NCI-H146 treated with DMSO at 0.1 percent for 48 hours (cell line): ENCODE data around the gene MYBBP1A.

Source experiments
- DNase-seq: peaks from one replicate; lab custom pipeline; 2025; ENCODE audit not compliant: unreplicated experiment; lab: John Stamatoyannopoulos, UW

The MYBBP1A gene

DNA sequence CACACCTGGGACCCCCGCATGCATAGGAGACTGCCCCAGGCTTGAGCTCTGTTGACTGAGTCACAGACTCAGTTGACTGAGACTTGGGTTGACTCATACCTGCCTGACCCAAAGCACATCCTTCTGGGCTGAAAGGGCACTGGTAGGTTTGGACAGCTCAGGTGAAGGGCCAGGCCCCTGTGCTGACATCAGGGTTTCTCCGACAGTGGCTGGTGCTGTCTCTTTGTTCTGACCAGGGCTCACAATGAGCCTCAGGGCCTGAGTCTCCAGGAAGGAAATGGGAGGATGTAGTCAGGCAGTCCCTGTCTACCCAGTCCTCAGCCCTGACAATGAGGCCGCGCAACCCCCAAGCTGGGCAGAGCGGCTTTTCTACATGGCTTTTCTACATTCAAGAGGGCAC lies 50.0 kb downstream of the MYBBP1A start:
- DNase-seq, result no peak

DNA sequence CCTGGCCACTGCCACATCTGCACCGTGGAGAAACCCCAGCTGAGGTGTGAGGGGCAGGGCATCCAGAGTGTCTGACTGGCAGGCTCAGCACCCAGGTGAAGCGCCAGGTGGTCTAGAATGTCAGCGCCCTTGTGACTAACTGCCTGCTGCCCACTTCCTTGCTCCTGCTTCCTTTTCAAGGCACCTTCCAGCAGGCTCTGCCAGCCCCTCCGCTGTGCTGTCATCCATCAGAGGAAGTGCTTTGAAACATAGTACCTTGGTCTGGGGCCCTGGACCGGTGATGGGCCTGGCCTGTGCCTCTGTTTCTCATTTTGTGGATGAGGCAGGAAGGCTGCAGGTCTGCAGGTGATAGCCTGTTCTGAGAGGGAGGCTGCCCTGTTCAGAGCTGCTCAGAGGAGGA lies 51.0 kb downstream of the MYBBP1A start:
- DNase-seq, result no peak

GRCh38 chr17:4503283-4504025 lies 51.7 kb downstream of the MYBBP1A start:
- DNase-seq, result no peak

DNA sequence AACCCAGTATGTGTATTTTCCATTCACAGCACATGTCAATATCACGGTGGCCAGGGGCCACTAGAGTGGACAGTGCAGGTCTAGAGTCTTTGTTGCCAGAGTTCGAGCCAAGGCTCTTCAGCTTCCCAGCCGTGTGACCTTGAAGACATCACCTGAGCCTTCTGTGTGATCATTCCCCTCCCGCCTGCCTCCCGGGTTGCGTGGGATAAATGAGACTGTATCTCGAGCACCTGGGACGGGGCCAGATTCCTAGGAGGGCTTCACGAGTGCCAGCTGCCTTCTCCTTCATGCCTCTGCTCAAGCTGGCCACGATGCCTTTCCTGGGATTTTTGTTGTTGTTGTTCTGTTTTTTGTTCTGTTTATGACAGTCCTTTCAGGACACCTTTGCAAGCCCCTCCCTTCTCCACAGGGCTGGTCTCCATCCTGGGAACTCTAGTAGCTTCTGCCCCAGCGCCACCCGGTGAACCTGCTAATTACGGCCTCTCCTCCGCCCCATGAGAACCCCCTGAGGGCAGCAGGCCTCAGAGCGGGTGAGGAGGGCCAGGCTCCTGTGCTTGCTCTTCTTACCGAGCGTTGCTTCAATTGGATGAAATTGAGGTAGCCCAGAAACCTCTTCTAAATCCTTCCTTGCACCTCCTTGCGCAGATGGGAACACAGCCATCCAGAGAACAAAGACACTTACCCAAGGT lies 52.6 kb downstream of the MYBBP1A start:
- DNase-seq, result no peak

GRCh38 chr17:4501295-4501949 lies 53.8 kb downstream of the MYBBP1A start:
- DNase-seq, result no peak

DNA sequence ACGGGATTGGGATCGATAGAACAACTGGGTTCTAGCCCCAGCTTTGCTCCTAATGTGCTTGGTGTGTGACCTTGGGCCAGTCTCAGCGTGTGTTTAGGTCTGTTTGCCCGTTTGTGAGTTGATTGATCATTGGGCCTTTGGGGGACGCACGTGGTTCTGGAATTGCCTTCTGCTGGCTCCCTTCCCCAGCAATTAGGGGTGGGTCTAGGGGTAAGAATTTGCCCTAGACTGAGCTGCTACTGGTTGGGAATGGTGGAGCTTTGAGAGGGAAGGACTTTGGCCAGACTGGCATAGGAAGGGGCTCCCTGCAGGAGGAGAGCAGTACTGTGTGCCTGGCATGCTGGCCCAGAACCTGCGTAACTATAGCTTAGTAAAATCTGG lies 55.0 kb downstream of the MYBBP1A start:
- DNase-seq, result no peak

- DNase-seq, result no peak
These were observed 55.6 kb downstream of the MYBBP1A start for GRCh38 chr17:4499431-4500190.

DNA sequence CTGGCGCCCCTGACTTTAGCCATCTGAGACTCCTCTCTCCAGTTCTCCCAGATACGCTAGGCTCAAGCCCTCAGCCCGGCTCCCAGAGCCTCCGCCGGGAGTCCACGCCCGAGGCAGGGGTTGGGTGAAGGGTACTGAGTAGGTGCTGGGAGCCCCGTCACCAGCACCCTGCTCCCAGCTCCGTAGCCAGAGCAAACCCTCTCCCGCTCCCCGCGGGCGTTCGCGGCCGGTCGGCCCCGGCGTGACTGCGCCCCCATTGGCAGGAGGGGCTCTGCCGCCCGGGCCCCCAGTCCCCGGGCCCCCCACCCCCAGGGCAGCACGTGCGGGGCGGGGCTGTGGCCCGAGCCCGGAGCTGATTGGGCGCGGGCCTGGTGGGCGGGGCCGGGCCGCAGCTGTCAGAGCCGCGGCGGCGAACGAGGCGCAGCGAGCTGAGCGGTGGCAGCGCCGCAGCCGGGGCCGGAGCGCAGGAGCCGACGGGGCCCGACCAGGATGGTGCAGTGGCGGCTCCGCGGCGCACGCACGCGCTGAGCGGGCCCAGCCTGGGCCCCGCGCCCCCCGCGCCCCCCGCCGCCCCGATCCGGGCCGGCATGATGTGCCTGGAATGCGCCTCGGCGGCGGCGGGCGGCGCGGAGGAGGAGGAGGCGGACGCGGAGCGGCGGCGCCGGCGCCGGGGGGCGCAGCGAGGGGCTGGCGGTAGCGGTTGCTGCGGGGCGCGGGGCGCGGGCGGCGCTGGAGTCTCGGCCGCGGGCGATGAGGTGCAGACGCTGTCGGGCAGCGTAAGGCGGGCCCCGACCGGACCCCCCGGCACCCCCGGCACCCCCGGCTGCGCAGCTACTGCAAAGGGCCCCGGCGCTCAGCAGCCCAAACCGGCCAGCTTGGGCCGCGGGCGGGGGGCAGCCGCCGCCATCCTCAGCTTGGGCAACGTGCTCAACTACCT lies 56.5 kb downstream of the MYBBP1A start, which contains the start of gene SPNS2:
Gene SPNS2 (plus strand): TSS at position 421 of the 937 bp plus-strand sequence. CDS start 167 bp downstream, at position 588.
- peak; percentile 34 for DNase-seq

DNA sequence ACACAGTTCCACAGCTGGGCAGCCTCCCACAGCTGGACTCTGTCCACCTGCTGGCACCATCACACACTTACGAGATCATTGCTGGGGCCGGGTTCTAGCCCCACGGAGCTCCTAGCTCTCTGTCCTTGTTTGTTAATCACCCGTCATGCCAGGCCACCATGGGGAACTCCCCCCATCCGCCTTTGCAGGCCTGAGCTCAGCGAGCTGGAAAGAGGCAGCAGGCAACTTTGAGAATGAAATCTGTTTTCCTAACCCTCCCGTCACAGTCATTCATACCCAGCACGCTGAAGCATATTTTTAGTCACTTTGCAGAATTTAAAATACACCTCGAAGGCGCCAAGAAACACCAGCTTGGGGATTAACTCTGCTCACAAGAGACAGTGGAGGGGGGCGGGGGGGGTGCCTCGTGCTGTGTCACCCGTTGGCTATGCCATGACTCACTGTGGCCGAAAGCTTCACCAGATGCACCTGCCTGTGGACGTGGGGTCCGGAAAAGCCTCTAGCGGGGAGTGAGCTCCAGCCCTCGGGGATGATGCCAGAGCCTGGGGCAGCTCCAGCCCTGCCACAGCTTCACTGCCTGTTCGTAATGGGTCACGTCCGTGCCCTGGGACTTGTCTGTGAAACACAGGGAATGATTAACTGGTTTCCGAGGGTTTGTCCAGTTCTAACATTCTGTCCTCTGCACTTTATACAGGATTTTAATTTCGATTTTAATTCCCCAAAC lies 57.9 kb downstream of the MYBBP1A start:
- no peak for DNase-seq

DNA sequence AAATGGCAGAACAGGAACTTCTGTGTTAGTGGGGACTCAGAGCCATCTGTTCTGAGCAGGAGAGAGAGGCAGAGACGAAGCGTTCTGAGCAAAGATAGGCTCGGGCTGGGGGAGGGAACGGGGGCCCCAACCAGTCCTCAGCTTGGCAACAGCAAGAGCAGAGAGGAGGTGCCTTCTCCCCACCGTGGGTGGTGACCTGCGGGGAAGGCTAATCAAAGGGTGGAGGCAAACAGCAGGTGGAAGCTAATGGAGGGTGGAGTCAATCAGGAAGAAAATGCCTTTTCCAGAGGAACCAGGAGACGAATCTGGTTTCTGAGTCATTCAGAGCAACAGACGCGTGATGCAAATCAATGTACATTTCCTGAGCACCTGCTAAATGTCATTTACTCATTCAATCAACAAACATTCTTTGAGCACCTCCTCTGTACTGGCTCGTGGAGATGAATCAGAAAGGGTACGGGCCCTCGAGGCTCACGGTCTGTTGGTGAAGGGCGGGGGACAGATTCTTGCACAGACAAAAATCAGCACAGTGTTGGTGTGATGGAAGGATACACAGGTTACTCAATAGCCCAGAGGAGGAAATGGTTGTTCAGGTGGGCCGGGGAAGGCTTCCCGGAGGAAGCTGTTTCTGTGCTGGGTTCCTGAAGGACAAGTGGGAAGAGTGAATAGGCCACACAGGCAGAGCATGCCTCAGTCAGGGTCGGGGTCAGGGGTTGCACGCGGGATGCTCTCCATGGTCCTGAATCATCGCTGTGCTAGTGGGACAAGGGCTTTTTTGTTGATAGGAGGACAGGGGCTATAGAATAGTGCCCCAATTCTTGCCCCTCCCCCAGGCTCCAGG lies 62.2 kb downstream of the MYBBP1A start:
- DNase-seq, result peak; percentile 63

- DNase-seq, result no peak
These were observed 64.5 kb downstream of the MYBBP1A start for GRCh38 chr17:4490637-4491061.

- DNase-seq, result no peak
These were observed 65.0 kb downstream of the MYBBP1A start for GRCh38 chr17:4490109-4490591.

DNA sequence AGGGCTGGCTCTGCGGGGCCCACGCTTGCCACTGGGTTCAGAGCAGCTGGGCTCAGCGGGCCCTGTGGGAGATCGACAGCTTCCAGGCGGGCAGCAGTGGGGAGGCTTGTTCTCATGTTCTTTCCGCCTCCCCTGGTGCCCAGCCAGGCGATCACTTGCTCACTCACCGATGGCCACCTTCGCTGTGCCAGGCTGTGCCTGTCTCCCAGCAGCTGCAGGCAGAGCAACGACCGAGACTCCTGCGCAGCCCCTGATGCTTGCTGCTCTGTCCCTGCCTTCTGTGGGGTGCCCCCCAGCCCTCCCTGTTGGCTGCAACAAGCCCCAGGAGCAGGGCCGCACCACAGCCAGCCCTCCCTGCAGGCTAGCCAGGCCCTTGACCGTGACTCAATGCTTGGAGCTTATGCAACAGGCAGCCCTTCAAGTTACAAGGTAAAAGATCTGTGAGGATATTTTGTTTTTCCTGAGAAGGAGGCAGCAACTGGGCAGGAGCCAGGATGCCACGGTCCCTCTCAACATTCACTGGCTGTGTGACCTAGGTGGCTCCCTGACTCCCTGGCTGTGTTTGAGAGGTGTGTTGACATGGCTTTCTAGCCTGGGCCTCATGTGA lies 66.1 kb downstream of the MYBBP1A start:
- DNase-seq, result no peak
